ENCODE results near the gene GPR160.

- TF ChIP-seq, protein P1, sequence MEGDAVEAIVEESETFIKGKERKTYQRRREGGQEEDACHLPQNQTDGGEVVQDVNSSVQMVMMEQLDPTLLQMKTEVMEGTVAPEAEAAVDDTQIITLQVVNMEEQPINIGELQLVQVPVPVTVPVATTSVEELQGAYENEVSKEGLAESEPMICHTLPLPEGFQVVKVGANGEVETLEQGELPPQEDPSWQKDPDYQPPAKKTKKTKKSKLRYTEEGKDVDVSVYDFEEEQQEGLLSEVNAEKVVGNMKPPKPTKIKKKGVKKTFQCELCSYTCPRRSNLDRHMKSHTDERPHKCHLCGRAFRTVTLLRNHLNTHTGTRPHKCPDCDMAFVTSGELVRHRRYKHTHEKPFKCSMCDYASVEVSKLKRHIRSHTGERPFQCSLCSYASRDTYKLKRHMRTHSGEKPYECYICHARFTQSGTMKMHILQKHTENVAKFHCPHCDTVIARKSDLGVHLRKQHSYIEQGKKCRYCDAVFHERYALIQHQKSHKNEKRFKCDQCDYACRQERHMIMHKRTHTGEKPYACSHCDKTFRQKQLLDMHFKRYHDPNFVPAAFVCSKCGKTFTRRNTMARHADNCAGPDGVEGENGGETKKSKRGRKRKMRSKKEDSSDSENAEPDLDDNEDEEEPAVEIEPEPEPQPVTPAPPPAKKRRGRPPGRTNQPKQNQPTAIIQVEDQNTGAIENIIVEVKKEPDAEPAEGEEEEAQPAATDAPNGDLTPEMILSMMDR (IDR thresholded peaks at IDR 0.05): no peak
- TF ChIP-seq POLR2A (IDR thresholded peaks at IDR 0.05) (no peak), POLR2AphosphoS5 (IDR thresholded peaks at IDR 0.05) (no peak)
Measured at GRCh38 chr3:170058127-170058526, 20.3 kb downstream of the GPR160 start.

All from transverse colon (tissue), 4 donors.